ENCODE results near the gene WHRN.

DNA sequence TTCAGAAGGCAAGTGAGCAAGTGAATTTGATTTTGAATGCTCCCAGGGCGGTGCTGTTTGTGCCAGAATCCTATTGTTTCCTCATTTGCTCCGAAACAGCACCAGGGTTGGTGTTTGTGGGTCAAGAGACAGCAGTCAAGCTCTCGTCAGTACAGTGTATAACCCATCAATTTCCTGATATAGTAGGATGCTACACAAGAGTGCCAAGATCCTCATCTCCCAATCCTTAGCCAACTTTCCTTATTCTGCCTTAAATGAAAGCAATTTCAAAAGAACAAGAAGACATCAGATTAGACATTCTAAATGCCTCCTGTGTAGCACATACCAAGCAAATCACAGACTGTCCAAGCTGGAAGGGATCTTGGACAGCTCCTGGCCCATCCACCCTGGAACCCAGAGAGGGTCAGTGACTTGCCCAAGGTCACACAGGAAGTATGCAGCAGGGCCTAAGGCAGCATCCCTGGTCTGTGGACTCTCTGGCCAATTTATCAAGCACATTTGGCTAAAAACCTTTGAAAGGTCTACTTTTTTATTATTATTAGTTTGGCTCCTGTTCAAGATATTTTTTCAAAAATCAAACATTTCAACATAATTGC is 4.5 kb downstream of the WHRN start:
- TF ChIP-seq POLR2AphosphoS5 (IDR thresholded peaks at IDR 0.05; ENCODE audit: low read depth, low read length) (no peak), POLR2A (IDR thresholded peaks at IDR 0.05; ENCODE audit: low read depth, low read length) (no peak)

All from GM12892 (cell line).